HCT116 (cell line): Measurements from ENCODE around the gene SPATC1L.

Experiments
- CBX3 ChIP-seq: IDR thresholded peaks from 2 replicates; pipeline ENCODE4 v1.6.1; 2012; ENCODE audit warnings: low read depth
- CTCF ChIP-seq, 3 experiments: fragments of 200-600 bp in 1 of 3; sonication (generic) in 1 of 3; IDR thresholded peaks in 2 of 3; conservative IDR thresholded peaks in 1 of 3; 2 replicates each; pipeline ENCODE4 v1.5.1; 2012 to 2017; ENCODE audit warnings: low read depth in 2 of 3, low read length in 2 of 3, antibody characterized with exemption in 1 of 3, borderline replicate concordance in 1 of 3, control low read depth in 1 of 3, mild to moderate bottlenecking in 1 of 3, mixed read lengths in 1 of 3, mixed run types in 1 of 3, moderate library complexity in 1 of 3; ENCODE audit not compliant: insufficient read depth in 1 of 3
- EGR1 ChIP-seq: IDR thresholded peaks from 2 replicates; pipeline ENCODE4 v1.6.1; 2012; ENCODE audit warnings: low read depth
- ELF1 ChIP-seq: IDR thresholded peaks from 2 replicates; pipeline ENCODE4 v1.6.1; 2012; ENCODE audit warnings: low read depth, borderline replicate concordance
- EZH2 ChIP-seq: fragments of 200-600 bp; sonication (generic); IDR thresholded peaks from 2 replicates; pipeline ENCODE4 v1.6.1; 2017; ENCODE audit warnings: antibody characterized with exemption, mixed run types
- EZH2phosphoT487 ChIP-seq: fragments of 200-600 bp; IDR thresholded peaks from 2 replicates; pipeline ENCODE4 v1.6.1; 2018; ENCODE audit warnings: antibody characterized with exemption, borderline replicate concordance
- JUND ChIP-seq: IDR thresholded peaks from 2 replicates; pipeline ENCODE4 v1.6.1; 2012
- MAX ChIP-seq: IDR thresholded peaks from 2 replicates; pipeline ENCODE4 v1.6.1; 2012
- POLR2A ChIP-seq: IDR thresholded peaks from 2 replicates; pipeline ENCODE4 v1.7.0; 2011; ENCODE audit warnings: borderline replicate concordance; ENCODE audit not compliant: insufficient read depth, insufficient read length; ENCODE audit errors: extremely low read depth
- POLR2AphosphoS5 ChIP-seq: IDR thresholded peaks from 2 replicates; pipeline ENCODE4 v1.6.1; 2011; ENCODE audit warnings: mild to moderate bottlenecking, low read depth, low read length, moderate library complexity
- REST ChIP-seq: IDR thresholded peaks from 2 replicates; pipeline ENCODE4 v1.6.1; 2012; ENCODE audit warnings: low read depth
- ZBTB33 ChIP-seq: IDR thresholded peaks from 2 replicates; pipeline ENCODE4 v1.6.1; 2011; ENCODE audit warnings: mild to moderate bottlenecking, low read length, moderate library complexity; ENCODE audit not compliant: insufficient replicate concordance; ENCODE audit errors: extremely low read depth
- ZNF274 ChIP-seq: fragments of 200-500 bp; sonication (Bioruptor generic); IDR thresholded peaks from 2 replicates; pipeline ENCODE4 v1.6.1; 2014; ENCODE audit warnings: mild to moderate bottlenecking, low read depth, low read length, inconsistent platforms

- no peak for TF ChIP-seq CTCF (IDR thresholded peaks at IDR 0.05 in 2 of 3, conservative IDR thresholded peaks at IDR 0.05 in 1 of 3; ENCODE audit: borderline replicate concordance in 1 of 3, insufficient read depth in 1 of 3, low read depth in 2 of 3, low read length in 2 of 3)
- TF ChIP-seq EZH2phosphoT487, result no peak
- no peak for TF ChIP-seq EZH2
- TF ChIP-seq MAX, result no peak
- no peak for TF ChIP-seq POLR2AphosphoS5
- TF ChIP-seq CBX3, result no peak
- TF ChIP-seq POLR2A, result no peak
- no peak for TF ChIP-seq EGR1
- TF ChIP-seq ELF1, result no peak
- no peak for TF ChIP-seq JUND
- TF ChIP-seq ZNF274, result no peak
- TF ChIP-seq ZBTB33, result no peak
- no peak for TF ChIP-seq REST
Measured at GRCh38 chr21:46219591-46220239, 35.5 kb upstream of the SPATC1L start.
